Measurements from ENCODE around the gene CTAG1B.
"Not testable (repeated sequence)": the region's sequence is repeated elsewhere in the genome, so short reads cannot be mapped to it uniquely, and the experiment has no call there.

Gene CTAG1B

GRCh38 chrX:154649503-154650220 lies 30.6 kb upstream of the CTAG1B start:
- TF ChIP-seq POLR2A (IDR thresholded peaks at IDR 0.05; ENCODE audit: low read depth, low read length) = no peak
- DNase-seq (ENCODE audit: insufficient read length, low spot score) = no peak

GRCh38 chrX:154648931-154649330 lies 29.8 kb upstream of the CTAG1B start:
- TF ChIP-seq POLR2A (IDR thresholded peaks at IDR 0.05; ENCODE audit: low read depth, low read length) = no peak
- FAIRE-seq (no peak), DNase-seq (ENCODE audit: insufficient read length, low spot score) (no peak)

More at GRCh38 chrX:154649503-154650220, 30.6 kb upstream of the CTAG1B start:
- FAIRE-seq = no peak

GRCh38 chrX:154645745-154646378 lies 26.8 kb upstream of the CTAG1B start:
- FAIRE-seq; DNase-seq (ENCODE audit: insufficient read length, low spot score): not testable (repeated sequence)

- DNase-seq (ENCODE audit: insufficient read length, low spot score); FAIRE-seq: not testable (repeated sequence)
These were observed 24.6 kb upstream of the CTAG1B start for GRCh38 chrX:154643708-154644107.

- FAIRE-seq; DNase-seq (ENCODE audit: insufficient read length, low spot score): not testable (repeated sequence)
These were observed 22.7 kb upstream of the CTAG1B start for GRCh38 chrX:154641740-154642139.

- not testable (repeated sequence) for DNase-seq (ENCODE audit: insufficient read length, low spot score); FAIRE-seq
These were observed 14.6 kb upstream of the CTAG1B start for GRCh38 chrX:154633661-154634060.

GRCh38 chrX:154630949-154631348 lies 11.9 kb upstream of the CTAG1B start:
- DNase-seq (ENCODE audit: insufficient read length, low spot score); FAIRE-seq: not testable (repeated sequence)

- not testable (repeated sequence) for DNase-seq (ENCODE audit: insufficient read length, low spot score); FAIRE-seq
These were observed 9.9 kb upstream of the CTAG1B start for GRCh38 chrX:154628960-154629359.

GRCh38 chrX:154620767-154621414 lies 1.8 kb upstream of the CTAG1B start:
- peak; percentile 96 for FAIRE-seq
- DNase-seq (ENCODE audit: insufficient read length, low spot score) = not testable (repeated sequence)

GRCh38 chrX:154613586-154613985 lies 5.5 kb downstream of the CTAG1B start:
- DNase-seq (ENCODE audit: insufficient read length, low spot score) = not testable (repeated sequence)
- FAIRE-seq = peak; percentile 55

- not testable (repeated sequence) for DNase-seq (ENCODE audit: insufficient read length, low spot score); FAIRE-seq
These were observed 7.9 kb downstream of the CTAG1B start for GRCh38 chrX:154611146-154611545.

- FAIRE-seq; DNase-seq (ENCODE audit: insufficient read length, low spot score): not testable (repeated sequence)
These were observed 10.3 kb downstream of the CTAG1B start for GRCh38 chrX:154608823-154609222.

- DNase-seq (ENCODE audit: insufficient read length, low spot score); FAIRE-seq: not testable (repeated sequence)
These were observed 11.1 kb downstream of the CTAG1B start for GRCh38 chrX:154607976-154608375.

- TF ChIP-seq POLR2A (IDR thresholded peaks at IDR 0.05; ENCODE audit: low read depth, low read length) = no peak
- FAIRE-seq = no peak
- DNase-seq (ENCODE audit: insufficient read length, low spot score) = no peak
These were observed 11.7 kb downstream of the CTAG1B start for GRCh38 chrX:154607370-154607769.

- no peak for FAIRE-seq
- TF ChIP-seq POLR2A (IDR thresholded peaks at IDR 0.05; ENCODE audit: low read depth, low read length) = no peak
- no peak for DNase-seq (ENCODE audit: insufficient read length, low spot score)
These were observed 13.5 kb downstream of the CTAG1B start for GRCh38 chrX:154605566-154605965.

Measured in H54 (cell line).